HG03439 (cell line): Measurements from ENCODE around the gene ERLIN1.

Experiments used
- ATAC-seq: cut with Tn5 transposase; IDR thresholded peaks from one replicate; pipeline ENCODE4 v1.9.1; 2021; ENCODE audit warnings: mild to moderate bottlenecking, moderate library complexity; ENCODE audit not compliant: unreplicated experiment

The ERLIN1 gene

DNA sequence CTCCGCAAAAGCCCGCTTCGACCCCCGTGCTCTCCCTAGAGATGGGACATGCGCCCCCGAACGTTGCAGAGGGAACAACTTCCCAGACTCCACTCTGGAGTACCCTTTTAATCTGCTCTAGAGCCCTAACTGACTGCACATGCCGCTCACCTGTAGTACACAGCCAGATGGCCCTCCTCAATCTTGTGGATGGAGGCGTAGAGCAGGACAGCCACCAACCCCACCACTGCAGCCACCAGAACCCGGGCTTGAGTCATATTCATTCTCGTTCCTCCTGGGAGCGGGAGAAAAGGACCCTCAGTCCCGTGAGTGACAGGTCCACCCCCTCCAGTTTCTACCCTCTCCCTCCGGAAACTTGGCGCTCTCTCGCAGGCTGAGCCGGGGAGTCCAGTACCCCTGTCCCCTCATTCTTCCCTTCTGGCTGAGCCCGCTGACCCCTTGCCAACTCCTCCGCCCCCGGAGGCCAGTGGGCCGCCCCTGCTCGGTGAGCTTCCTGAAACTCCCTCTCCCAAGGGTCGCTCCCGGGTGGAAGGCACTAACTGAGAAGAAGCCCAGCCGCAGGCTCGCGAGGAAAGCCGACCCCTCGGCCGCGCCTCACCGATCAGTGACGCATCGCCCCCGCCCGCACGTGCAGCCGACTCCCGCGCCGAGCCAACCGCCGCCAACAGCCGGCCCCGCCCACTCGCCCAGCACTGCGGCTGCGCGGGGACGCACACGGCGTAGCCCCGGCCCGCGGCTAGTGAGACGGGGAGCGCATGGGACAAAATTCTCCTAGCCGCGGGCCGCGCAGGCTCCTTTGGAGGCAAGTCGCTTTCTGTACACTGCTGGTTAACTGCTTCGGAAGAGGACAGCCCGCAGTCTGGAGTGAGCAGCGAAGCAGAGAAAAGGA lies at the start of gene ERLIN1:
TSS of gene ERLIN1 (minus strand) at position 666 of the 889 bp plus-strand sequence. CDS start at position 263, 403 bp downstream.
- peak; percentile 81 for ATAC-seq

DNA sequence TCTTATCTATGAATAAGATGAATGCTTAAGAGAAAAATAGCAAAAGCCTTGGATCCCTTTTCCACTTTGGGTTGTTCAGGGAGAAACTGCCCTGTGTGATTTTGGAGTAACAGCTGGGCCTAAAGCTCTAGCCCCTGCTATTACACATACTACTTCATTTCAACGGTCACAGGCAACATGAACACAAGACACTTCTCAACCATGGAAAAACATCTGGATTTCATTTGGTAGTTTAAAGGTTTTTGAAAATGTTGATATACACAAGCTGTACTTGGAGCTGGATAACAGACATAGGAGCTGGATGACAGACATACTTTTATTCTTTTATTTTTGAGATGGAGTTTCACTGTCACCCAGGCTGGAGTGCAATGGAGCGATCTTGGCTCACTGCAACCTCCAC lies 46.3 kb upstream of the ERLIN1 start:
- ATAC-seq: no peak

GRCh38 chr10:100229819-100230422 lies 44.1 kb upstream of the ERLIN1 start:
- no peak for ATAC-seq

DNA sequence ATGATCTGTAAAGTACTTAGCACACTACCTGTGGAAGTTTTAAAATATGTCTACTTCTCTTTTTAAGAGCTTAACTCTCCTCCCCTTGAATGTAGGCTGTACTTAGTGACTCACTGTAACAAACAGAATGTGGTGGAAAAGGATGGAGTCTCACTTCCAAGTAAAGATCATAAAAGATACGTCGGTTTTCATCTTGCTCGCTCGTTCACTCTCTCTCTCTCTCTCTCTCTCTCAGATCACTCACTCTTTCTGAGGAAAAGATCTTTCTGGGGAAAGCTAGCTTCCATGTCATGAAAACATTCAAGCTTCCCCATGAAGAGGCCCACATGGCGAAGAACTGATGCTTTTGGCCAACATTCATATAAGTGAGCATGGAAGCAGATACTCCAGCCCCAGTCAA lies 38.0 kb upstream of the ERLIN1 start:
- no peak for ATAC-seq

- no peak for ATAC-seq
Measured at GRCh38 chr10:100222529-100222928, 36.7 kb upstream of the ERLIN1 start.

DNA sequence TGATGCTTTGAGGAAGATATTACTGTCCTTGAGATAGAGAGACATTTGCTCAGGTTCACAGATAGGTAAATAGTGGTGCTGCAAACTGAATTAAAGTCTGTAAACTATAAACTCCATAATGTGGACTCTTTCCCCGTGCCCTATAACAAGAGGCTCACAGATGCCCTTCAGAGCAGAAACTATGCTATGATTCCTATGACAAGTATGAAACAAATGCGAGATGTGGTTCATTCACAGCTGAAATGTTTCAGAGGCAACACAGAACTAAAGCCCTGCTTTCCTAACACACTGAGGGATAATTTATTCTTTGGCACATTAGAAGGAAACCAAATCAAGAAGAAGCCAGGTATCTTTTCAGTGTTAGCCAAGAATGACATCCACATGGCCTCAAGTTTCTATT lies 30.2 kb upstream of the ERLIN1 start:
- ATAC-seq: no peak

GRCh38 chr10:100209303-100209702 lies 23.5 kb upstream of the ERLIN1 start:
- ATAC-seq: no peak

DNA sequence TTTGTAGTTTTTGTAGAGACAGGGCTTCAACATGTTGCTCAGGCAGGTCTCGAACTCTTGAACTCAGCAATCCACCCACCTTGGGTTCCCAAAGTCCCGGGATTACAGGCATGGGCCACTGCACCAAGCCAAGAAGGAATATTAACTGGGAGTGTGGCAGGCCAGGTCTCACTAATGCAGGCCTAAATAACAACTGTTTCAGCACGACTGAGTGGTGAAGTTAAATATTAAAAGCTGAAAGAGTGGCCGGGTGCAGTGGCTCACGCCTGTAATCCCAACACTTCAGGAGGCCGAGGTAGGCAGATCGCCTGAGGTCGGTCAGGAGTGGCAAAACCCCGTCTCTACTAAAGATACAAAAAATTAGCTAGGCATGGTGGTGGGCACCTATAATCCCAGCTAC lies 22.4 kb upstream of the ERLIN1 start:
- no peak for ATAC-seq

DNA sequence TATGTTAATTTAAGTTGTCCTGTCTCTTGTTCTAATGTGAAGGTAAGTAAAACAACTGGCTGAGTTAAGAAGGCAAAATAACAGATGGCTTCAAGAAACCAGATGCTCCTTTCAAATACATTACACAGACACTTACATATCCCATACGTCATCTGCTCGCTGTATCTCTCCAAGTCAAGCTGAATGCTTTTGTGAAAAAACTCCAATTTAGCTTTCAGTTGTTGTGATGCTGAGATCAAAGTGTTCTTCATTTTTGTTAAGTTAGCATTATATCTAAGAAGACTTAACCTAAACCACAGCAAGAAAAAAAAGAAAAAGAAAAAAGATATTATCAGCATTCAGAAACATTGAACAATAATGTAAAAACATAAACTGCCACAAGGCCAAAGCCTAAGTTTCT lies 18.5 kb upstream of the ERLIN1 start:
- no peak for ATAC-seq

DNA sequence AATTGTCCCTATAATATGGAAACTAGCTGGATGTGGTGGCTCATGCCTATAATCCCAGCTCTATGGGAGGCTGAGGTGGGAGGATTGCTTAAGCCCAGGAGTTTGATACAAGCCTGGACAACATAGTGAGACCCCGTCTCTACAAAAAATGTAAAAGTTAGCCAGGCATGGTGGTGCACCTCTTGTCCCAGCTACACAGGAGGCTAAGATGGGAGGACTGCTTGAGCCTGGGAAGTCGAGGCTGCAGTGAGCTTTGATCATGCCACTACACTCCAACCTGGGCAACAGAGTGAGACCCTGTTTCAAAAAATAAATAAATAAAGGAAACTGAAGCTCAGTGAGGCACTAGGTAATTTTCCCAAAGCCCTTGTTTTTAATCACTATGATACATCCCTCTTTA lies 15.7 kb upstream of the ERLIN1 start:
- ATAC-seq: no peak

DNA sequence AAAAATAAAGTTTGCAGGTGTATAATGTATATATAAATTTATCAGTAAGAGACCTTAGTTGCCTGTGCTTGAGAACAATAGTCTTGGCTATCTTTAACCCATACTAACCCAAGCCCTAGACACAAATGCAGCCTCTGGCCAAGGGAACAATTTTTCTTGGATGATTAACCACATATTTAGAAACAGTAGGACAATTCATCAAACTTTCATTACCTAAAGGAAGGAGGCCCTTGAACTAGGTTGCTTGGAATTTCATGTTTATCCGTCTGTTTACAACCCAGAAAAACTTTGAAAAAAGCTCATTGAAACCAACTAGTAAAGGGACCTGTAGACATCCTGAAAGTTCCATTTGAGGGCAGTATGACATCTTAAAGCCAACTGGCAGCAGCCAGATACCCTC lies 8.9 kb upstream of the ERLIN1 start:
- no peak for ATAC-seq

- ATAC-seq: no peak
Measured at GRCh38 chr10:100192350-100192749, 6.5 kb upstream of the ERLIN1 start.

- ATAC-seq: peak; percentile 39
Measured at GRCh38 chr10:100186253-100187212, 704 bp upstream of the ERLIN1 start.

DNA sequence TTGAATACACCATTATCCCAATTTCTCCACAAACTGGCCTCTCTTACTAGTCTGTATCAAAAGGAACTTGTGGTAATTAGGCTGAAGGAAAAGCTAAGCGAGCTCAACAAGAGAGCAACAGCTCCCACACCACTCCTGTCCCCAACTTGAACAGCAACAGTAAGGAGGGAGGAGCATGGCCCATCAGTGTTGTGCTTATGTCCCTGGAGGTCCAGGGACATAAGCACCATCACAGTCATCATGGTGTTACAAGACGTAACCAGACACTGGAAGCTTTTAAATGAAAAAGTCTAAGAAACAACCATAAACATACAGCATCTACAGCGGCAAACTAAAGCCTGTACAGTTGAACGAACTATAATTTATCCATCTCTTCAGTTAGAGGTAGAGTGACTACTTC lies 989 bp downstream of the ERLIN1 start:
- peak; percentile 7 for ATAC-seq

DNA sequence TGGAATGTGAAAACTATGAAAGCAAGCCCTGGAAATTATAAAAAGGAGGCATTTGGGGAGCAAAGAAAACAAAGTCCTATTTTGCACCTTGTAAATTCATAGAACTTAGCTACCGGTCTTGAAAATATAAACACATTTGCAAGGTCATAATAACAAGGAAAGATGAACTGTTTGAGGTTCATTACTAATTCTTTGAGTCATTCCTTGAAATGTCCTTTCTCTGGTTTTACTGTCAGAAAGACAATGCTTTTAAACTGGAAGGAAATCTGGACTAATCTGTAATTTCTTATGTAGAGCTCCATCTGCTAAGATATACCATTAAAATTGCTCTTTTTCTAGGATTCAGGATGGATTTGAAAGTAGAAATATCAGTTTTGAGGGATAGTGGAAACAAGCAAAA lies 1.4 kb downstream of the ERLIN1 start:
- no peak for ATAC-seq

DNA sequence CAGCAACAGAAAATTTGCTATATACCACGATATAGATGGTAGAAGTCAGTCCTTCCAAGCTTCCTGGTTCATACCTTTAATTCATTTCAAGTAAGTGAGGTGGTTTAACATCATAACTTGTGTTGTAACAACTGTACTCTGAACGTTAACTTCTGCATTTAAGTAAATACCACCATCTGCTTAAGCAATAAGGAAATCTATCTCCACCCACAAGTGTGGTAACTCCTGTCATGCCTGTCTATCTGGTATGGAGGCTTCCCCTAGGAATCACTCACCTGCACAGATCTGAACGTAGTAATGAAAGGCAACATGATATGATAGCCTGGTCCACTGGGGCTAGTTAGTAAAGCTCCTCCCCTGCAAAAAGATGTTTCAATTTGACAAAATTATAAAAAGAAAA lies 2.3 kb downstream of the ERLIN1 start:
- ATAC-seq: no peak

GRCh38 chr10:100182908-100183307 lies 2.9 kb downstream of the ERLIN1 start:
- no peak for ATAC-seq

DNA sequence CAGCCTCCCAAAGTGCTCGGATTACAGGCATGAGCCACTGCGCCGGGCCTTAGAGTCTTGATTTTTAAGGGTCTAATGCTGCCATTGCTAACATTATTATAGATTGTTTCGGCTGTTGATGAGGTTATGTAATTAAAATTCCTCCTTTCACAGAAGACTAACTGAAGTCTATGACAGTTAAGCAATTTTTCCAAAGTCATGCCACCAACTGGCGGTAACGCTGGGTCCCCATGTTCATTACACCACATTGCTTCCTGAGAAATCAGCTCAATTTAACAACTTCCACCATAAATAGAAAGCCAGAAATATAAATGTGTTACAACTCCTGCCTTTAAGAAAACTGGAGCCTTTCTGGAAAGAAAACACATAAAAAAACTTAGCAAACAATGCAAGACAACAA lies 3.5 kb downstream of the ERLIN1 start:
- no peak for ATAC-seq

- ATAC-seq: no peak
Measured at GRCh38 chr10:100175875-100176274, 10.0 kb downstream of the ERLIN1 start.

DNA sequence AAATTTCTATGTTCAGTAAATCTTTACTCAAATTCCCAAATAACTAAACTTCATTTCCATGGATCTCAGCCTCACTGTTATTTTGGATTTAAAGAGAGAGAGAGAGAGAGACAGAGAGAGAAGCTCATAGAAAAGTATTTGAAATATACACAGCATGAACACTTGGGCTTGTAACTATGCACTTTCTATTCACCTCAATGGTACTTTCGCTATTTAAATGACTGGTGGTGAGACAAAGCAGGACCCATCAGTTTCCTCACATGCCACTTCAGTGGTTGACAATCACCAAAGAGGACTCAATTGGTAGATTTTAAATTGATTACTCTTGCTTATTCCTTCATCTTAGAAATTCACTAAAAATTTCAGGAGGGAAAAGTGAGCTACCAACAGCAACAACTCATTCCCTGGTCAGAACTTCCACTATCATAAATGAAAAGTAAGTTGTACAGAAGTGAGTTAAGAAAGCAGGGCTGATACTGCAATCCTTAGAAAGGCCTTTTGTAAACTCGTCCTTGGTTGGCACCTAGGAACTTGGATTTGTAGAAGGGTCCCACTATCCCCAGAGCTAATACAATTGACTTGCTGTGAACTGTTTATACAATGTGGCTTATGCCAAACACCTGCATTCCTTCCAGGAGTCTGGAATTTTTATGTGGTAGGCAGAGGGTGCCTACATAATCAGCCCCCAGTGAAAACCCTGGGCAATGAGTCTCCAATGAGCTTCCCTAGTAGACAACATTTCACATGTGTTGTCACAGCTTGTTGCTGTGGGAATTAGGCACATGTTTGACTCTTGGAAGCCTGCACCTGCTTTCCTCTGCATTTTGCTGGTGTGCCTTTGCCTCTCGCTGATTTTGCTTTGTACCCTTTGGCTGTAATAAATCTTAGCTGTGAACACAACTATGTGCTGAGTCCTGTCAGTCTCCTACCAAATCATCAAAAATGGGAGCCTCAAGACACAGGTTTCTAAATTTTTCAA lies 10.8 kb downstream of the ERLIN1 start:
- peak; percentile 74 for ATAC-seq
